BJ (cell line): Measurements from ENCODE around the gene ZSCAN18. TPM values are rescaled to one million over a fixed set of nuclear protein-coding genes. Genes with fewer than 3 reads are reported as not detected.

Experiments used
- CTCF ChIA-PET: fragments of 350-600 bp; formaldehyde crosslinking; extraction: SDS; loops from one replicate; lab custom pipeline; 2021; ENCODE audit warnings: antibody characterized with exemption, inconsistent platforms; lab: Yijun Ruan, JAX
- POLR2A ChIA-PET: fragments of 300-600 bp; sonication (Branson Sonifier 250); formaldehyde crosslinking; extraction: SDS; loops from one replicate; lab custom pipeline; 2021; ENCODE audit warnings: antibody characterized with exemption; lab: Charles Lee
- DNase-seq: peaks from one replicate; pipeline ENCODE4 v3.0.0-alpha.2; 2011; ENCODE audit warnings: low read depth
- H3K27me3 ChIP-seq: 2 replicates; pipeline ENCODE4 v1.6.0; 2011; ENCODE audit warnings: low read length; ENCODE audit not compliant: control insufficient read depth, insufficient read depth
- H3K36me3 ChIP-seq: 2 replicates; pipeline ENCODE4 v1.5.1; 2011; ENCODE audit warnings: low read length; ENCODE audit not compliant: control insufficient read depth, insufficient read depth
- H3K4me3 ChIP-seq: 2 replicates; pipeline ENCODE4 v1.5.1; 2011; ENCODE audit warnings: low read depth, mild to moderate bottlenecking, control low read depth, low read length
- polyA plus RNA-seq: library from polyadenylated mRNA; depleted of rRNA; stranded (reverse); fragments of >200 nt; gene quantifications from 2 replicates; pipeline ENCODE4 v1.2.3, GENCODE V29; 2011
- TF ChIP-seq, protein P1 (sequence below): IDR thresholded peaks from 2 replicates; pipeline ENCODE4 v1.5.1; 2011; ENCODE audit warnings: low read depth, mild to moderate bottlenecking, control low read depth, inconsistent platforms, low read length, moderate library complexity; ENCODE audit not compliant: insufficient read depth

ZSCAN18 gene
- polyA plus RNA-seq, 1 experiment: 18.5 TPM

DNA sequence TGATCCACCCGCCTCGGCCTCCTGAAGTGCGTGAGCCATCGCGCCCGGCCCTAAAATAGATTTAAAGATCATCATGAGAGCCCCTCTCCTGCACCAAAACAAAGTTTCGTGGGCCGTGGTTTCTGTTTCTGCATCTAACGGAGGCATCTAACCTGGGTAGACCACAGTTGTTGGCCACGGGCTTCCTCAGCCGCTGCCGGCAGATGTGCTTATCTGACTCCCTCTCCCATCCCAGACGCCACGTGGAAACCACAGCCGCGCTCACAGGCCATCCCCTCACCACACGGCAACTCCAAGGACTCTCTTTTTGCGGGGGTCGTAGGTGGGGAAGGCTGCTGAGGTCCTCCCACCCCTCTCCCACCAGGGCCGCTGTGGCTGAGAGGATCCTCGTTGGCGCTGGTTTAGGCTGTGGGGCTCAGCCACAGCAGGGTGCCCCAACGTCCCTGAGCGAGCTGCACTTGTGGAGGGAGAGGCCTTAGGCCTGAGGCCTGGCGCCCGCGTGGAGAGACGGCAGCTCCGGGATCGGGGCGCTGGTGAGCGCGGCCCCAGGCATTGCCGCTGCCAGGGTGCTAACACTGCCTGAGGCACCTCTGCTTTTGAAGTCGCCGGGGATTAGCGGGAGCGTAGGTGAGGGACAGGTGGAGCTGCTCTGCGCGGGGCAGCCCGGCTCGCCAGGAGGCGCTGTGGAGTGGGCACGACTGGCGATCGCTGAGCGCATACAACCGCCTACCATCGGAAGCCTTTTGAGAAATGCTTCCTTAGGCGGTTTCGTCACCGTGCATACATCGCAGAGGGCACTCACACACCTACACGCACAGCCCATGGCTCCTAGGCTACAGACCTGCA is 55.3 kb downstream of the ZSCAN18 start:
- Histone ChIP-seq H3K36me3 (no peaks in the 10 kb centered on the region), H3K4me3 (no peak overlapping the region), H3K27me3 (no peaks in the 10 kb centered on the region)
- CTCF ChIA-PET: no interaction called here
- TF ChIP-seq, protein P1, sequence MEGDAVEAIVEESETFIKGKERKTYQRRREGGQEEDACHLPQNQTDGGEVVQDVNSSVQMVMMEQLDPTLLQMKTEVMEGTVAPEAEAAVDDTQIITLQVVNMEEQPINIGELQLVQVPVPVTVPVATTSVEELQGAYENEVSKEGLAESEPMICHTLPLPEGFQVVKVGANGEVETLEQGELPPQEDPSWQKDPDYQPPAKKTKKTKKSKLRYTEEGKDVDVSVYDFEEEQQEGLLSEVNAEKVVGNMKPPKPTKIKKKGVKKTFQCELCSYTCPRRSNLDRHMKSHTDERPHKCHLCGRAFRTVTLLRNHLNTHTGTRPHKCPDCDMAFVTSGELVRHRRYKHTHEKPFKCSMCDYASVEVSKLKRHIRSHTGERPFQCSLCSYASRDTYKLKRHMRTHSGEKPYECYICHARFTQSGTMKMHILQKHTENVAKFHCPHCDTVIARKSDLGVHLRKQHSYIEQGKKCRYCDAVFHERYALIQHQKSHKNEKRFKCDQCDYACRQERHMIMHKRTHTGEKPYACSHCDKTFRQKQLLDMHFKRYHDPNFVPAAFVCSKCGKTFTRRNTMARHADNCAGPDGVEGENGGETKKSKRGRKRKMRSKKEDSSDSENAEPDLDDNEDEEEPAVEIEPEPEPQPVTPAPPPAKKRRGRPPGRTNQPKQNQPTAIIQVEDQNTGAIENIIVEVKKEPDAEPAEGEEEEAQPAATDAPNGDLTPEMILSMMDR: no peak
- POLR2A ChIA-PET: no interaction called here
- DNase-seq: no peak

DNA sequence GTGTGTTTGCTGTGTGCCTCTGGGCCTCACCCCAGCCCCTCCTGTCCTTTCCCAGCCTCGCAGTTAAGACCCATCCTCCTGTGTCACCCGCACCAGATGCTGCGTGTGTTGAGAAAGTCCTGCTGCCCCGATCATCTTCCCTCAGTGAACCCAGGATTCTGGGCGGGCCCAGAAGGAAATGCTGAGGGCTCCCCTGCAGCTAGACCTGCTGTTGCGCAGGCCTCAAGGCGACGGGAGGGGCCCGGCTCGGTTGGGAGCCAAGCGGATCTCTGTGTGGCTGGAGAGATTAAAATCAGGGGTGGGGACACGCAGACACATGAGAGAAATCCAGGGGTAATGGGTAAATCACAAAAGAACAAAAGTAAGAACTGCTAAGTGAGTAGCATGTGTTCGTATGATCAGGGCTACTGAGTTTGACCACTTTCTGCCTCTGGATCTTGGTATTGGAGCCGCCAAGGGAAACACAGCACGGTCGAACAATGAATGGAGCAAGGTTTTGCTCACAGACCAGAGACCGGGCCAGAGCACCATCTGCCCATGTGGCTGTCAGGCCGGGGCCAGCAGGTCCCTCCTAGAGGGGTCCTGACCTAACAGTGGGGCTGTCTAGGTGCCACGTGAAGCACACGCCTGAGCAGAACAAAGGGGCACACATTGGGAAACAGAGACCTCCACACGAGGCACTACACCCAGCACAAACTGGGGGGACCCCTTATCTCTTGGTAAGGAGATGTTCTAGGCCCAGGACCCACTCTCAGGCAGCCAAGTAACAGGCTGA is 57.1 kb downstream of the ZSCAN18 start:
- TF ChIP-seq, protein P1: no peak
- POLR2A ChIA-PET: no interaction called here
- CTCF ChIA-PET: no interaction called here
- Histone ChIP-seq H3K27me3 (no peaks in the 10 kb centered on the region), H3K4me3 (no peak overlapping the region), H3K36me3 (no peaks in the 10 kb centered on the region)
- DNase-seq: no peak

DNA sequence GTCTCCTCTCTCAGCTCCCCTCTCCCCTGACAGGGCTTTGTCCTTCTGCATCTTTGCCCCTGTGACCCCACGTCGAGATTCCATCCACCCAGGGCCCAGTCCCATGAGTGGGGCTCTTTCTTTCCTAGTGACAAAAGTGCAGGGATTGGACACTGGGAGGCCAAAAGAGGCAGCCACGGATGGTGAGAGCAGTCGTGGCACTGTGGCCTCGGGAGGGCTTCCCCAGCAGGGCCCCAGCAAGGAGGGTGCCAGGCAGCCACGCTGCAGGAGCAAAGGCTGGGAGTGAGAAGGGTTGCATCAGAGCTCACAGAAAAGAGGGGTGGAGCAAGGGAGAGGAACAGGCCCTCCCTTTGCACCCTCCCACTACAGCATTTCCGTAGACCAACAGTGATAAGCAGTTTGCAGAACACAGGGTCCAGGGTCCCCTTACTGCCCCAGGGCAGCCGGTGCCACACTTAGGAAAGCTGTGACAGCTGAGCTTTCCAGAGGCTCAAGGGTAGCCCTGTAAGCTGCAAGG is 59.3 kb downstream of the ZSCAN18 start:
- POLR2A ChIA-PET: no interaction called here

DNA sequence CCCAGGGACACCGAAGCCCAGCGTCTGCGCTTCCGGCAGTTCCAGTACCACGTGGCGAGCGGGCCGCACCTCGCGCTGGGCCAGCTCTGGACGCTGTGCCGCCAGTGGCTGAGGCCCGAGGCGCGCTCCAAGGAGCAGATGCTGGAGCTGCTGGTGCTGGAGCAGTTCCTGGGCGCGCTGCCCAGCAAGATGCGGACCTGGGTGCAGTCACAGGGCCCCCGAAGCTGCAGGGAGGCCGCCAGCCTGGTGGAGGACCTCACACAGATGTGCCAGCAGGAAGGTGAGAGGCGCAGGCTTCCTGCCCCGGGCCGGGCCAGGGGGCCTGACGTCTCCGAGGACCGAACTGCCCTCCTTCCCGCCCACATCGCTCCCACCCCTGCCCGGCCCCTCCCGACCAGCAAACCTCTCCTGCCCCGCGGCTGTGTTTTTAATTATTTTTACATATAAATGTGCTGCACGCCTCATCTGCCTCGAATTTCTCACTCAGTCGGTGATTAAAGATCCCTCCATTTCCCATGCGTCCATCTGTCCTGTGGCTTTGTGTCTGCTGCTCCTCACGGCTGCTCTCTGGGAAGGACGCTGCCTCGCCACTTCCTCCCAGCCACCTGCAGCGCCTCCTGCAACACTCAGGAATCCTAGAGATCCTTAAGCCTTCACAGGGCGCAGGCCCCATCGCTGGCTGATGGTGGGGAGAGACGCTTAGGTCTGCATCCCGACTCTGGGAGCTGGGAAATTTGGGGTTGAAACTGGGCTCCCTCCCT is 59.9 kb downstream of the ZSCAN18 start:
- Histone ChIP-seq H3K36me3 (no peaks in the 10 kb centered on the region), H3K27me3 (no peaks in the 10 kb centered on the region), H3K4me3 (no peak overlapping the region)
- POLR2A ChIA-PET: no interaction called here
- DNase-seq: no peak
- CTCF ChIA-PET: no interaction called here
- TF ChIP-seq, protein P1: no peak

More for the DNA sequence above, 59.3 kb downstream of the ZSCAN18 start:
- CTCF ChIA-PET: no interaction called here
- Histone ChIP-seq H3K27me3 (no peaks in the 10 kb centered on the region), H3K36me3 (no peaks in the 10 kb centered on the region), H3K4me3 (no peak overlapping the region)
- no peak for DNase-seq
- TF ChIP-seq, protein P1: no peak
